Neural progenitor cell (in vitro differentiated cells): Measurements from ENCODE around the gene UBFD1. TPM values are rescaled to one million over a fixed set of nuclear protein-coding genes. Genes with fewer than 3 reads are reported as not detected.
"Not testable (repeated sequence)": the region's sequence is repeated elsewhere in the genome, so short reads cannot be mapped to it uniquely, and the experiment has no call there.

Experiments used
- DNase-seq: peaks from one replicate; pipeline ENCODE4 v3.0.0-alpha.2; 2016; ENCODE audit warnings: low spot score
- H2AFZ ChIP-seq: fragments of 200-600 bp; sonication (generic); replicated peaks from 2 replicates; pipeline ENCODE4 v1.6.1; 2016; ENCODE audit warnings: antibody characterized with exemption
- H3F3A ChIP-seq: fragments of 200-600 bp; sonication (generic); 2 replicates; pipeline ENCODE4 v1.6.1; 2016; ENCODE audit warnings: antibody characterized with exemption, low read depth
- H3K27ac ChIP-seq: fragments of 200-600 bp; sonication (generic); 2 replicates; pipeline ENCODE4 v1.5.1; 2016; ENCODE audit warnings: mild to moderate bottlenecking
- H3K27me3 ChIP-seq: fragments of 200-600 bp; sonication (generic); 2 replicates; pipeline ENCODE4 v1.6.1; 2016; ENCODE audit warnings: mild to moderate bottlenecking, moderate library complexity
- H3K36me3 ChIP-seq: fragments of 200-600 bp; sonication (generic); 2 replicates; pipeline ENCODE4 v1.5.1; 2016
- H3K4me1 ChIP-seq: fragments of 200-600 bp; sonication (generic); 2 replicates; pipeline ENCODE4 v1.6.1; 2016; ENCODE audit warnings: mixed run types
- H3K4me2 ChIP-seq: fragments of 200-600 bp; sonication (generic); 2 replicates; pipeline ENCODE4 v1.6.1; 2016
- H3K4me3 ChIP-seq: fragments of 200-600 bp; sonication (generic); 2 replicates; pipeline ENCODE4 v1.5.1; 2016
- H3K79me2 ChIP-seq: fragments of 200-600 bp; sonication (generic); 2 replicates; pipeline ENCODE4 v1.6.1; 2016; ENCODE audit warnings: low read depth
- H3K9ac ChIP-seq: fragments of 200-600 bp; sonication (generic); 2 replicates; pipeline ENCODE4 v1.6.1; 2016
- H3K9me3 ChIP-seq: fragments of 200-600 bp; sonication (generic); 2 replicates; pipeline ENCODE4 v1.5.1; 2016; ENCODE audit warnings: low read depth
- H4K20me1 ChIP-seq: fragments of 200-600 bp; sonication (generic); 2 replicates; pipeline ENCODE4 v1.6.1; 2016; ENCODE audit warnings: low read depth
- H3K27ac Mint-ChIP-seq: 3 replicates; pipeline ENCODE4 v1.8.0; 2021; ENCODE audit warnings: mixed read lengths
- H3K27me3 Mint-ChIP-seq: 2 replicates; pipeline ENCODE4 v1.8.0; 2022; ENCODE audit warnings: low read depth, mild to moderate bottlenecking, inconsistent platforms, moderate library complexity, mixed read lengths; ENCODE audit not compliant: insufficient read depth
- H3K36me3 Mint-ChIP-seq: 3 replicates; pipeline ENCODE4 v1.8.0; 2021; ENCODE audit warnings: mixed read lengths
- H3K4me1 Mint-ChIP-seq: 3 replicates; pipeline ENCODE4 v1.8.0; 2021; ENCODE audit warnings: mixed read lengths
- H3K4me3 Mint-ChIP-seq: 3 replicates; pipeline ENCODE4 v1.8.0; 2021; ENCODE audit warnings: mild to moderate bottlenecking, moderate library complexity, mixed read lengths
- H3K9me3 Mint-ChIP-seq: 3 replicates; pipeline ENCODE4 v1.8.0; 2020; ENCODE audit warnings: mixed read lengths
- CTCF ChIP-seq: fragments of 200-600 bp; sonication (generic); IDR thresholded peaks from 2 replicates; pipeline ENCODE4 v1.5.1; 2017; ENCODE audit warnings: antibody characterized with exemption, mild to moderate bottlenecking
- EZH2 ChIP-seq: fragments of 200-600 bp; sonication (generic); IDR thresholded peaks from 2 replicates; pipeline ENCODE4 v1.6.1; 2017; ENCODE audit warnings: antibody characterized with exemption, mild to moderate bottlenecking, moderate library complexity
- EZH2phosphoT487 ChIP-seq: fragments of 200-600 bp; sonication (generic); IDR thresholded peaks from 2 replicates; pipeline ENCODE4 v1.6.1; 2017; ENCODE audit warnings: antibody characterized with exemption
- total RNA-seq: library from RNA; depleted of rRNA; stranded (reverse); fragments of >200 nt; gene quantifications from 2 replicates; pipeline ENCODE4 v1.2.3, GENCODE V29; 2015; ENCODE audit warnings: low replicate concordance

UBFD1 gene
- total RNA-seq, 1 donor from 2014 or later: 64.9 TPM

- H3K36me3 ChIP-seq: no peaks in the 10 kb centered on the region
- H3K9me3 ChIP-seq: no peaks in the 10 kb centered on the region
- TF ChIP-seq EZH2phosphoT487: no peak
- TF ChIP-seq EZH2: no peak
- TF ChIP-seq CTCF: no peak
- no peak overlapping the region for H3K27ac ChIP-seq
- no peak overlapping the region for H2AFZ ChIP-seq
- no peak for DNase-seq
- H3F3A ChIP-seq: no peaks in the 10 kb centered on the region
- no peak overlapping the region for H3K9ac ChIP-seq
- Mint-ChIP-seq H3K36me3 (peaks cover 3% of the 10 kb centered on the region), H3K4me3 (no peak overlapping the region), H3K27ac (no peak overlapping the region), H3K9me3 (no peaks in the 10 kb centered on the region), H3K4me1 (no peaks in the 10 kb centered on the region), H3K27me3 (no peaks in the 10 kb centered on the region)
- H3K27me3 ChIP-seq: no peaks in the 10 kb centered on the region
- no peaks in the 10 kb centered on the region for H3K79me2 ChIP-seq
- H3K4me3 ChIP-seq: no peak overlapping the region
- no peaks in the 10 kb centered on the region for H3K4me1 ChIP-seq
- H3K4me2 ChIP-seq: no peak overlapping the region
- H4K20me1 ChIP-seq: no peaks in the 10 kb centered on the region
Measured at GRCh38 chr16:23607726-23608125, 50.2 kb downstream of the UBFD1 start.

- H3K79me2 ChIP-seq: no peaks in the 10 kb centered on the region
- H3K9me3 ChIP-seq: no peaks in the 10 kb centered on the region
- no peaks in the 10 kb centered on the region for H3K4me1 ChIP-seq
- H3K27me3 ChIP-seq: no peaks in the 10 kb centered on the region
- H3F3A ChIP-seq: no peaks in the 10 kb centered on the region
- peaks cover 3% of the 10 kb centered on the region for H3K36me3 Mint-ChIP-seq
- no peak overlapping the region for H3K27ac Mint-ChIP-seq
- no peaks in the 10 kb centered on the region for H3K36me3 ChIP-seq
- H3K9me3 Mint-ChIP-seq: no peaks in the 10 kb centered on the region
- TF ChIP-seq EZH2phosphoT487 (no peak), EZH2 (no peak), CTCF (no peak)
- no peak overlapping the region for H3K4me2 ChIP-seq
- no peaks in the 10 kb centered on the region for H3K27me3 Mint-ChIP-seq
- no peak overlapping the region for H3K4me3 ChIP-seq
- H3K4me1 Mint-ChIP-seq: no peaks in the 10 kb centered on the region
- no peak overlapping the region for H2AFZ ChIP-seq
- H3K9ac ChIP-seq: no peak overlapping the region
- H3K27ac ChIP-seq: no peak overlapping the region
- no peak for DNase-seq
- no peak overlapping the region for H3K4me3 Mint-ChIP-seq
- no peaks in the 10 kb centered on the region for H4K20me1 ChIP-seq
Measured at GRCh38 chr16:23608194-23608593, 50.7 kb downstream of the UBFD1 start.

- H3K36me3 Mint-ChIP-seq: peaks cover 5% of the 10 kb centered on the region
- H3K36me3 ChIP-seq: no peaks in the 10 kb centered on the region
Measured at GRCh38 chr16:23609929-23610328, 52.4 kb downstream of the UBFD1 start.

GRCh38 chr16:23610905-23611304, 53.4 kb downstream of the UBFD1 start:
- H3K4me1 ChIP-seq, H3K9me3 ChIP-seq, H3F3A ChIP-seq, H3K27me3 ChIP-seq, H3K36me3 Mint-ChIP-seq, H3K9me3 Mint-ChIP-seq, H3K27ac Mint-ChIP-seq, H3K4me1 Mint-ChIP-seq, H3K4me2 ChIP-seq, H4K20me1 ChIP-seq, H3K27me3 Mint-ChIP-seq, H3K27ac ChIP-seq, H3K4me3 Mint-ChIP-seq, DNase-seq, H3K4me3 ChIP-seq, H3K79me2 ChIP-seq, H3K9ac ChIP-seq, H3K36me3 ChIP-seq, H2AFZ ChIP-seq: not testable (repeated sequence)

More at GRCh38 chr16:23609929-23610328, 52.4 kb downstream of the UBFD1 start:
- no peak overlapping the region for H3K9ac ChIP-seq
- no peaks in the 10 kb centered on the region for H3F3A ChIP-seq
- H3K4me3 ChIP-seq: no peak overlapping the region
- H3K4me1 ChIP-seq: no peaks in the 10 kb centered on the region
- DNase-seq: no peak
- H3K9me3 ChIP-seq: no peaks in the 10 kb centered on the region
- no peak overlapping the region for H3K4me2 ChIP-seq
- H3K4me3 Mint-ChIP-seq: no peak overlapping the region
- H3K9me3 Mint-ChIP-seq: no peaks in the 10 kb centered on the region
- no peaks in the 10 kb centered on the region for H3K79me2 ChIP-seq
- no peak overlapping the region for H3K27ac ChIP-seq
- H2AFZ ChIP-seq: no peak overlapping the region
- TF ChIP-seq EZH2phosphoT487: no peak
- TF ChIP-seq EZH2: no peak
- no peak for TF ChIP-seq CTCF
- H4K20me1 ChIP-seq: no peaks in the 10 kb centered on the region
- no peaks in the 10 kb centered on the region for H3K27me3 ChIP-seq
- H3K27me3 Mint-ChIP-seq: no peaks in the 10 kb centered on the region
- H3K27ac Mint-ChIP-seq: no peak overlapping the region
- H3K4me1 Mint-ChIP-seq: no peaks in the 10 kb centered on the region
